HUES6 (cell line): Measurements from ENCODE around the gene FAM156B.
"Not testable (repeated sequence)": the region's sequence is repeated elsewhere in the genome, so short reads cannot be mapped to it uniquely, and the experiment has no call there.

Experiments used
- H3K27ac ChIP-seq: 2 replicates; pipeline ENCODE4 v1.7.0; 2013; ENCODE audit warnings: low read depth, mild to moderate bottlenecking, low read length, inconsistent platforms
- H3K27me3 ChIP-seq: 2 replicates; pipeline ENCODE4 v1.6.1; 2013; ENCODE audit warnings: low read length; ENCODE audit not compliant: control insufficient read depth, insufficient read depth
- H3K36me3 ChIP-seq: 2 replicates; pipeline ENCODE4 v1.6.1; 2013; ENCODE audit warnings: low read length; ENCODE audit not compliant: control insufficient read depth, insufficient read depth
- H3K4me1 ChIP-seq: 2 replicates; pipeline ENCODE4 v1.6.1; 2013; ENCODE audit warnings: low read length; ENCODE audit not compliant: control insufficient read depth, insufficient read depth
- H3K4me3 ChIP-seq: 2 replicates; pipeline ENCODE4 v1.5.1; 2013; ENCODE audit warnings: low read depth, low read length
- H3K9ac ChIP-seq: one replicate; pipeline ENCODE4 v1.6.1; 2013; ENCODE audit warnings: mild to moderate bottlenecking, low read length
- H3K9me3 ChIP-seq: 2 replicates; pipeline ENCODE4 v1.6.1; 2013; ENCODE audit warnings: low read depth, low read length; ENCODE audit not compliant: control insufficient read depth, insufficient read depth

The FAM156B gene

GRCh38 chrX:52933213-52933612 lies 36.1 kb downstream of the FAM156B start:
- peaks cover 2% of the 10 kb centered on the region; the same call in 1 of the 2 replicates for H3K4me1 ChIP-seq
- H3K36me3 ChIP-seq, result no peaks in the 10 kb centered on the region
- no peak overlapping the region for H3K9ac ChIP-seq
- no peaks in the 10 kb centered on the region for H3K27me3 ChIP-seq
- H3K9me3 ChIP-seq, result no peaks in the 10 kb centered on the region
- no peak overlapping the region for H3K27ac ChIP-seq
- H3K4me3 ChIP-seq, result no peak overlapping the region

GRCh38 chrX:52933976-52934703 lies 37.0 kb downstream of the FAM156B start:
- no peaks in the 10 kb centered on the region for H3K36me3 ChIP-seq
- H3K9ac ChIP-seq, result peak overlapping the region; percentile 72
- H3K9me3 ChIP-seq, result no peaks in the 10 kb centered on the region
- peak overlapping the region; percentile 86 for H3K4me3 ChIP-seq
- H3K4me1 ChIP-seq, result peaks cover 2% of the 10 kb centered on the region; the same call in 1 of the 2 replicates
- H3K27ac ChIP-seq, result peak overlapping the region; percentile 68; the same call in 1 of the 2 replicates
- H3K27me3 ChIP-seq, result no peaks in the 10 kb centered on the region

GRCh38 chrX:52934704-52935469 lies 37.8 kb downstream of the FAM156B start:
- Histone ChIP-seq H3K36me3 (no peaks in the 10 kb centered on the region), H3K27me3 (no peaks in the 10 kb centered on the region), H3K27ac (peak overlapping the region; percentile 95), H3K4me1 (peaks cover 2% of the 10 kb centered on the region; the same call in 1 of the 2 replicates), H3K9ac (peak overlapping the region; percentile 97), H3K9me3 (no peaks in the 10 kb centered on the region), H3K4me3 (peak overlapping the region; percentile 86)

- H3K9ac ChIP-seq, result peak overlapping the region; percentile 97
- H3K36me3 ChIP-seq, H3K27me3 ChIP-seq, H3K4me1 ChIP-seq, H3K9me3 ChIP-seq: not testable (repeated sequence)
- H3K27ac ChIP-seq, result peak overlapping the region; percentile 95; the same call in 1 of the 2 replicates
- peak overlapping the region; percentile 86 for H3K4me3 ChIP-seq
These were observed 38.3 kb downstream of the FAM156B start for GRCh38 chrX:52935470-52935784.

- not testable (repeated sequence) for H3K36me3 ChIP-seq, H3K27me3 ChIP-seq, H3K27ac ChIP-seq, H3K9ac ChIP-seq, H3K4me3 ChIP-seq, H3K4me1 ChIP-seq, H3K9me3 ChIP-seq
These were observed 43.6 kb downstream of the FAM156B start for GRCh38 chrX:52940704-52941103.

GRCh38 chrX:52941728-52942127 lies 44.6 kb downstream of the FAM156B start:
- not testable (repeated sequence) for H3K36me3 ChIP-seq, H3K4me1 ChIP-seq, H3K27ac ChIP-seq, H3K27me3 ChIP-seq, H3K9ac ChIP-seq, H3K4me3 ChIP-seq, H3K9me3 ChIP-seq

GRCh38 chrX:52945838-52946494 lies 48.8 kb downstream of the FAM156B start:
- H3K4me1 ChIP-seq, H3K36me3 ChIP-seq, H3K9me3 ChIP-seq, H3K4me3 ChIP-seq, H3K27ac ChIP-seq, H3K9ac ChIP-seq, H3K27me3 ChIP-seq: not testable (repeated sequence)

GRCh38 chrX:52947501-52947900 lies 50.4 kb downstream of the FAM156B start:
- not testable (repeated sequence) for H3K27ac ChIP-seq, H3K9me3 ChIP-seq, H3K4me3 ChIP-seq

GRCh38 chrX:52948265-52948664 lies 51.1 kb downstream of the FAM156B start:
- not testable (repeated sequence) for H3K9ac ChIP-seq, H3K27ac ChIP-seq, H3K4me3 ChIP-seq, H3K27me3 ChIP-seq, H3K36me3 ChIP-seq, H3K4me1 ChIP-seq, H3K9me3 ChIP-seq

More at GRCh38 chrX:52947501-52947900, 50.4 kb downstream of the FAM156B start:
- not testable (repeated sequence) for H3K9ac ChIP-seq, H3K4me1 ChIP-seq, H3K36me3 ChIP-seq, H3K27me3 ChIP-seq

GRCh38 chrX:52949325-52949724 lies 52.2 kb downstream of the FAM156B start:
- not testable (repeated sequence) for H3K9me3 ChIP-seq, H3K4me1 ChIP-seq, H3K9ac ChIP-seq, H3K27ac ChIP-seq, H3K4me3 ChIP-seq, H3K36me3 ChIP-seq, H3K27me3 ChIP-seq

- H3K4me1 ChIP-seq, H3K27ac ChIP-seq, H3K36me3 ChIP-seq, H3K4me3 ChIP-seq, H3K27me3 ChIP-seq, H3K9me3 ChIP-seq, H3K9ac ChIP-seq: not testable (repeated sequence)
These were observed 52.8 kb downstream of the FAM156B start for GRCh38 chrX:52949884-52950283.
